Immature natural killer cell (primary cell): ENCODE results near the gene SEZ6L. TPM values are rescaled to one million over a fixed set of nuclear protein-coding genes. Genes with fewer than 3 reads are reported as not detected.

Source experiments
- DNase-seq, 3 donors: peaks; one replicate each; pipeline ENCODE4 v3.0.0; 2022; ENCODE audit warnings: mixed read lengths in 1 of 3
- H3K27ac Mint-ChIP-seq, 6 donors: one replicate each; pipeline ENCODE4 v1.8.0; 2020; ENCODE audit warnings: mixed read lengths in 6 of 6, mild to moderate bottlenecking in 5 of 6, inconsistent platforms in 4 of 6, moderate library complexity in 3 of 6
- H3K27me3 Mint-ChIP-seq, 3 donors: one replicate each; pipeline ENCODE4 v1.8.0; 2020 to 2021; ENCODE audit warnings: low read depth in 3 of 3, mild to moderate bottlenecking in 3 of 3, mixed read lengths in 3 of 3, moderate library complexity in 3 of 3, inconsistent platforms in 1 of 3
- H3K36me3 Mint-ChIP-seq, 3 donors: one replicate each; pipeline ENCODE4 v1.8.0; 2020; ENCODE audit warnings: mixed read lengths in 3 of 3, inconsistent platforms in 2 of 3, mild to moderate bottlenecking in 2 of 3
- H3K4me1 Mint-ChIP-seq, 2 donors: one replicate each; pipeline ENCODE4 v1.8.0; 2020; ENCODE audit warnings: inconsistent platforms in 2 of 2, mild to moderate bottlenecking in 2 of 2, mixed read lengths in 2 of 2, moderate library complexity in 1 of 2
- H3K4me3 Mint-ChIP-seq, 5 donors: one replicate each; pipeline ENCODE4 v1.8.0; 2020; ENCODE audit warnings: mild to moderate bottlenecking in 5 of 5, mixed read lengths in 5 of 5, inconsistent platforms in 3 of 5, moderate library complexity in 3 of 5
- H3K9me3 Mint-ChIP-seq, 6 donors: one replicate each; pipeline ENCODE4 v1.8.0; 2020; ENCODE audit warnings: mild to moderate bottlenecking in 6 of 6, mixed read lengths in 6 of 6, inconsistent platforms in 4 of 6, moderate library complexity in 3 of 6
- polyA plus RNA-seq, 3 donors: library from polyadenylated mRNA; unstranded; fragments of 300-500 nt; fragmentation: Illumina TruSeq; gene quantifications; one replicate each; pipeline ENCODE4 v1.2.3, GENCODE V29; 2021

Gene SEZ6L
- polyA plus RNA-seq, 3 donors from 2014 or later, result 0.20 to 1.7 TPM; not detected in 1

GRCh38 chr22:26197425-26197824 lies 28.2 kb downstream of the SEZ6L start:
- no peak for DNase-seq
- Mint-ChIP-seq H3K27me3 (peaks cover 5 to 10% (median 5%) of the 10 kb centered on the region in 3 donors), H3K9me3 (no peaks in the 10 kb centered on the region)

GRCh38 chr22:26199665-26200064 lies 30.4 kb downstream of the SEZ6L start:
- peaks cover 5 to 14% (median 7%) of the 10 kb centered on the region in 3 donors for H3K27me3 Mint-ChIP-seq
- H3K9me3 Mint-ChIP-seq, result no peaks in the 10 kb centered on the region
- no peaks in the 10 kb centered on the region for H3K4me1 Mint-ChIP-seq
- H3K36me3 Mint-ChIP-seq, result no peaks in the 10 kb centered on the region
- no peak overlapping the region for H3K4me3 Mint-ChIP-seq
- no peak for DNase-seq
- H3K27ac Mint-ChIP-seq, result no peak overlapping the region

More at GRCh38 chr22:26197425-26197824, 28.2 kb downstream of the SEZ6L start:
- H3K27ac Mint-ChIP-seq, result no peak overlapping the region
- no peaks in the 10 kb centered on the region for H3K4me1 Mint-ChIP-seq
- H3K36me3 Mint-ChIP-seq, result no peaks in the 10 kb centered on the region
- H3K4me3 Mint-ChIP-seq, result no peak overlapping the region

- Mint-ChIP-seq H3K36me3 (no peaks in the 10 kb centered on the region), H3K4me3 (no peak overlapping the region)
These were observed 33.1 kb downstream of the SEZ6L start for GRCh38 chr22:26202280-26202924.

GRCh38 chr22:26205494-26205893 lies 36.2 kb downstream of the SEZ6L start:
- no peak overlapping the region for H3K4me3 Mint-ChIP-seq
- H3K4me1 Mint-ChIP-seq, result no peaks in the 10 kb centered on the region
- H3K36me3 Mint-ChIP-seq, result no peaks in the 10 kb centered on the region
- H3K27ac Mint-ChIP-seq, result no peak overlapping the region
- H3K27me3 Mint-ChIP-seq, result peaks cover 7 to 15% (median 7%) of the 10 kb centered on the region in 3 donors
- H3K9me3 Mint-ChIP-seq, result peaks cover 0 to 6% (median under 1%) of the 10 kb centered on the region in 6 donors
- DNase-seq, result no peak

More at GRCh38 chr22:26202280-26202924, 33.1 kb downstream of the SEZ6L start:
- Mint-ChIP-seq H3K4me1 (no peaks in the 10 kb centered on the region), H3K27ac (no peak overlapping the region), H3K27me3 (peaks cover 5 to 11% (median 7%) of the 10 kb centered on the region in 3 donors), H3K9me3 (no peaks in the 10 kb centered on the region)
- DNase-seq, result no peak

- H3K9me3 Mint-ChIP-seq, result peaks cover 0 to 6% (median under 1%) of the 10 kb centered on the region in 6 donors
- H3K36me3 Mint-ChIP-seq, result no peaks in the 10 kb centered on the region
- H3K27ac Mint-ChIP-seq, result no peak overlapping the region
- H3K4me1 Mint-ChIP-seq, result no peaks in the 10 kb centered on the region
- no peak overlapping the region for H3K4me3 Mint-ChIP-seq
- no peak for DNase-seq
- H3K27me3 Mint-ChIP-seq, result peaks cover 4 to 20% (median 7%) of the 10 kb centered on the region in 3 donors
These were observed 41.1 kb downstream of the SEZ6L start for GRCh38 chr22:26210334-26210733.

GRCh38 chr22:26213826-26214225 lies 44.6 kb downstream of the SEZ6L start:
- DNase-seq, result no peak
- Mint-ChIP-seq H3K4me3 (no peak overlapping the region), H3K9me3 (peaks cover 0 to 6% (median 0%) of the 10 kb centered on the region in 6 donors), H3K27ac (no peak overlapping the region), H3K27me3 (peaks cover 7 to 25% (median 7%) of the 10 kb centered on the region in 3 donors), H3K36me3 (no peaks in the 10 kb centered on the region), H3K4me1 (no peaks in the 10 kb centered on the region)

GRCh38 chr22:26214466-26214865 lies 45.2 kb downstream of the SEZ6L start:
- Mint-ChIP-seq H3K9me3 (peaks cover 0 to 1% (median 0%) of the 10 kb centered on the region in 6 donors), H3K36me3 (no peaks in the 10 kb centered on the region), H3K4me1 (no peaks in the 10 kb centered on the region), H3K27me3 (peaks cover 6 to 22% (median 7%) of the 10 kb centered on the region in 3 donors), H3K4me3 (no peak overlapping the region), H3K27ac (no peak overlapping the region)
- no peak for DNase-seq

GRCh38 chr22:26215736-26216135 lies 46.5 kb downstream of the SEZ6L start:
- Mint-ChIP-seq H3K4me1 (no peaks in the 10 kb centered on the region), H3K4me3 (no peak overlapping the region), H3K36me3 (no peaks in the 10 kb centered on the region), H3K27me3 (peaks cover 5 to 22% (median 6%) of the 10 kb centered on the region in 3 donors), H3K9me3 (no peaks in the 10 kb centered on the region), H3K27ac (no peak overlapping the region)
- DNase-seq, result no peak

GRCh38 chr22:26225207-26225606 lies 55.9 kb downstream of the SEZ6L start:
- Mint-ChIP-seq H3K36me3 (no peaks in the 10 kb centered on the region), H3K4me3 (no peak overlapping the region), H3K27ac (no peak overlapping the region), H3K27me3 (peaks cover 0 to 13% (median 3%) of the 10 kb centered on the region in 3 donors), H3K4me1 (no peaks in the 10 kb centered on the region), H3K9me3 (no peaks in the 10 kb centered on the region)
- no peak for DNase-seq

GRCh38 chr22:26226538-26227297 lies 57.5 kb downstream of the SEZ6L start:
- no peaks in the 10 kb centered on the region for H3K9me3 Mint-ChIP-seq

GRCh38 chr22:26229910-26230309 lies 60.6 kb downstream of the SEZ6L start:
- Mint-ChIP-seq H3K4me1 (no peaks in the 10 kb centered on the region), H3K4me3 (no peak overlapping the region), H3K9me3 (no peaks in the 10 kb centered on the region), H3K36me3 (no peaks in the 10 kb centered on the region), H3K27me3 (peaks cover 2 to 16% (median 3%) of the 10 kb centered on the region in 3 donors), H3K27ac (no peak overlapping the region)
- DNase-seq, result no peak

More at GRCh38 chr22:26226538-26227297, 57.5 kb downstream of the SEZ6L start:
- no peak overlapping the region for H3K4me3 Mint-ChIP-seq
- no peak overlapping the region for H3K27ac Mint-ChIP-seq
- H3K36me3 Mint-ChIP-seq, result no peaks in the 10 kb centered on the region
- H3K27me3 Mint-ChIP-seq, result peaks cover 2 to 8% (median 4%) of the 10 kb centered on the region in 3 donors
- no peak for DNase-seq
- H3K4me1 Mint-ChIP-seq, result no peaks in the 10 kb centered on the region

GRCh38 chr22:26234296-26234695 lies 65.0 kb downstream of the SEZ6L start:
- no peaks in the 10 kb centered on the region for H3K9me3 Mint-ChIP-seq
- H3K27ac Mint-ChIP-seq, result no peak overlapping the region
- H3K36me3 Mint-ChIP-seq, result no peaks in the 10 kb centered on the region
- peaks cover 2 to 8% (median 3%) of the 10 kb centered on the region in 3 donors for H3K27me3 Mint-ChIP-seq
- no peak overlapping the region for H3K4me3 Mint-ChIP-seq
- DNase-seq, result no peak
- H3K4me1 Mint-ChIP-seq, result no peaks in the 10 kb centered on the region

GRCh38 chr22:26235792-26236487 lies 66.7 kb downstream of the SEZ6L start:
- DNase-seq, result no peak
- peaks cover 0 to 10% (median 0%) of the 10 kb centered on the region in 3 donors for H3K27me3 Mint-ChIP-seq
- no peak overlapping the region for H3K4me3 Mint-ChIP-seq
- no peaks in the 10 kb centered on the region for H3K36me3 Mint-ChIP-seq
- no peak overlapping the region for H3K27ac Mint-ChIP-seq
- H3K9me3 Mint-ChIP-seq, result no peaks in the 10 kb centered on the region
- H3K4me1 Mint-ChIP-seq, result no peaks in the 10 kb centered on the region

- no peak overlapping the region for H3K4me3 Mint-ChIP-seq
- DNase-seq, result no peak
- H3K36me3 Mint-ChIP-seq, result no peaks in the 10 kb centered on the region
- H3K9me3 Mint-ChIP-seq, result no peaks in the 10 kb centered on the region
- no peaks in the 10 kb centered on the region for H3K4me1 Mint-ChIP-seq
- peak overlapping the region in 1 of 6 donors; percentile 36 for H3K27ac Mint-ChIP-seq
- H3K27me3 Mint-ChIP-seq, result peaks cover 0 to 10% (median 0%) of the 10 kb centered on the region in 3 donors
These were observed 67.7 kb downstream of the SEZ6L start for GRCh38 chr22:26236991-26237390.
